PC-3 (cell line): ENCODE results near the gene PARVA. TPM values are rescaled to one million over a fixed set of nuclear protein-coding genes. Genes with fewer than 3 reads are reported as not detected.
"Not testable (repeated sequence)": the region's sequence is repeated elsewhere in the genome, so short reads cannot be mapped to it uniquely, and the experiment has no call there.

ENCODE experiments used
- ATAC-seq: fragments of 200-7000 bp; cut with Tn5 transposase; 2 replicates; pipeline ENCODE4 v1.9.1; 2020; ENCODE audit warnings: mild to moderate bottlenecking, moderate library complexity
- BruUV-seq: library from RNA; stranded (reverse); fragments of 400-500 nt; replicated peaks from 2 replicates; lab custom pipeline; 2021; lab: Mats Ljungman, UMichigan
- CTCF ChIA-PET: fragments of 300-600 bp; sonication (Branson Sonifier 250); formaldehyde crosslinking; loops from one replicate; lab custom pipeline; 2022; ENCODE audit warnings: antibody characterized with exemption; lab: Charles Lee
- POLR2A ChIA-PET: fragments of 300-600 bp; sonication (Branson Sonifier 250); formaldehyde crosslinking; loops from one replicate; lab custom pipeline; 2022; ENCODE audit warnings: antibody characterized with exemption; ENCODE audit not compliant: unreplicated experiment; lab: Charles Lee
- DNase-seq: peaks from one replicate; pipeline ENCODE4 v3.0.0-alpha.2; 2015
- H2AFZ ChIP-seq: fragments of 300-600 bp; sonication (generic); 2 replicates; pipeline ENCODE4 v1.6.0; 2016; ENCODE audit warnings: antibody characterized with exemption, low read length
- H3F3A ChIP-seq: fragments of 300-600 bp; sonication (generic); one replicate; pipeline ENCODE4 v1.6.0; 2017; ENCODE audit warnings: antibody characterized with exemption, low read length, control low read depth, mild to moderate bottlenecking; ENCODE audit not compliant: unreplicated experiment
- H3K27ac ChIP-seq: fragments of 300-600 bp; sonication (generic); 2 replicates; pipeline ENCODE4 v1.5.1; 2016; ENCODE audit warnings: mild to moderate bottlenecking, low read length
- H3K27me3 ChIP-seq: fragments of 300-600 bp; sonication (generic); 2 replicates; pipeline ENCODE4 v1.6.1; 2016; ENCODE audit warnings: low read length, mixed read lengths
- H3K36me3 ChIP-seq: fragments of 300-600 bp; sonication (generic); 2 replicates; pipeline ENCODE4 v1.6.1; 2016; ENCODE audit warnings: low read depth, mixed run types, low read length, mixed read lengths
- H3K4me1 ChIP-seq: fragments of 300-600 bp; sonication (generic); 2 replicates; pipeline ENCODE4 v1.5.1; 2016; ENCODE audit warnings: low read length; ENCODE audit not compliant: insufficient read depth
- H3K4me2 ChIP-seq: fragments of 300-600 bp; sonication (generic); 2 replicates; pipeline ENCODE4 v1.6.0; 2016; ENCODE audit warnings: low read length
- H3K4me3 ChIP-seq: fragments of 300-600 bp; sonication (generic); 2 replicates; pipeline ENCODE4 v1.5.1; 2016; ENCODE audit warnings: mild to moderate bottlenecking, low read length, mixed read lengths
- H3K79me2 ChIP-seq: fragments of 300-600 bp; sonication (generic); 2 replicates; pipeline ENCODE4 v1.6.1; 2017; ENCODE audit warnings: low read length, mixed read lengths
- H3K9ac ChIP-seq: fragments of 300-600 bp; sonication (generic); 2 replicates; pipeline ENCODE4 v1.6.0; 2016; ENCODE audit warnings: mild to moderate bottlenecking, low read length
- H3K9me2 ChIP-seq: fragments of 300-600 bp; sonication (generic); replicated peaks from 2 replicates; pipeline ENCODE4 v1.6.1; 2016; ENCODE audit warnings: mixed run types, low read length, mixed read lengths
- H3K9me3 ChIP-seq: fragments of 300-600 bp; sonication (generic); 2 replicates; pipeline ENCODE4 v1.6.1; 2016; ENCODE audit warnings: low read length, mixed read lengths
- H4K20me1 ChIP-seq: fragments of 300-600 bp; sonication (generic); 2 replicates; pipeline ENCODE4 v1.6.1; 2016; ENCODE audit warnings: low read length, mixed read lengths
- CTCF ChIP-seq: fragments of 300-600 bp; sonication (generic); conservative IDR thresholded peaks from 2 replicates; pipeline ENCODE4 v1.5.1; 2017; ENCODE audit warnings: antibody characterized with exemption, low read depth, mild to moderate bottlenecking, low read length
- EZH2 ChIP-seq: fragments of 300-600 bp; sonication (generic); IDR thresholded peaks from one replicate; pipeline ENCODE4 v1.6.1; 2017; ENCODE audit warnings: antibody characterized with exemption, mild to moderate bottlenecking, low read length; ENCODE audit not compliant: unreplicated experiment
- EZH2phosphoT487 ChIP-seq: fragments of 300-600 bp; sonication (generic); IDR thresholded peaks from 2 replicates; pipeline ENCODE4 v1.6.1; 2018; ENCODE audit warnings: mild to moderate bottlenecking, antibody characterized with exemption, low read length, borderline replicate concordance
- intact Hi-C: fragments of 100-400 bp; cut with micrococcal nuclease; formaldehyde crosslinking; loops from 2 replicates; pipeline ENCODE4 v1.9.0; 2023
- total RNA-seq: library from RNA; depleted of rRNA; stranded (reverse); fragments of >200 nt; gene quantifications from 2 replicates; pipeline ENCODE4 v1.2.3, GENCODE V29; 2014

The PARVA gene
- total RNA-seq, 1 experiment from 2014 or later = 13.5 TPM

GRCh38 chr11:12353534-12353933, 23.8 kb upstream of the PARVA start:
- ChIA-PET POLR2A (no interaction called here), CTCF (no interaction called here)
- Histone ChIP-seq H3F3A (no peaks in the 10 kb centered on the region), H3K36me3 (no peaks in the 10 kb centered on the region), H3K27me3 (no peaks in the 10 kb centered on the region), H3K79me2 (no peaks in the 10 kb centered on the region), H3K9ac (no peak overlapping the region), H4K20me1 (no peaks in the 10 kb centered on the region), H3K4me1 (no peaks in the 10 kb centered on the region), H3K4me2 (no peak overlapping the region), H3K9me3 (no peaks in the 10 kb centered on the region), H2AFZ (no peak overlapping the region), H3K4me3 (no peak overlapping the region), H3K27ac (no peak overlapping the region), H3K9me2 (no peaks in the 10 kb centered on the region)
- BruUV-seq = no TSS peak
- DNase-seq = no peak
- ATAC-seq = no peak
- TF ChIP-seq EZH2 (no peak), CTCF (no peak), EZH2phosphoT487 (no peak)
- intact Hi-C loops = no loop called here

GRCh38 chr11:12354750-12355545, 22.4 kb upstream of the PARVA start:
- H3K4me1 ChIP-seq = no peaks in the 10 kb centered on the region
- no peaks in the 10 kb centered on the region for H4K20me1 ChIP-seq
- H3K4me3 ChIP-seq = no peak overlapping the region
- ChIA-PET POLR2A (no interaction called here), CTCF (no interaction called here)
- H3K27ac ChIP-seq = no peak overlapping the region
- H3K9ac ChIP-seq = no peak overlapping the region
- H3K9me2 ChIP-seq = no peaks in the 10 kb centered on the region
- no TSS peak for BruUV-seq
- ATAC-seq (no peak), DNase-seq (no peak)
- TF ChIP-seq CTCF (no peak), EZH2 (no peak), EZH2phosphoT487 (no peak)
- intact Hi-C loops = no loop called here
- no peak overlapping the region for H3K4me2 ChIP-seq
- H3F3A ChIP-seq = no peaks in the 10 kb centered on the region
- no peaks in the 10 kb centered on the region for H3K27me3 ChIP-seq
- H3K36me3 ChIP-seq = no peaks in the 10 kb centered on the region
- no peaks in the 10 kb centered on the region for H3K79me2 ChIP-seq
- H3K9me3 ChIP-seq = no peaks in the 10 kb centered on the region
- H2AFZ ChIP-seq = no peak overlapping the region

- Histone ChIP-seq H3K9me3 (no peaks in the 10 kb centered on the region), H3K4me2 (no peak overlapping the region), H3F3A (no peaks in the 10 kb centered on the region), H3K4me3 (no peak overlapping the region), H2AFZ (no peak overlapping the region), H3K27ac (no peak overlapping the region), H3K27me3 (no peaks in the 10 kb centered on the region), H3K79me2 (no peaks in the 10 kb centered on the region), H3K4me1 (no peaks in the 10 kb centered on the region), H3K36me3 (no peaks in the 10 kb centered on the region), H4K20me1 (no peaks in the 10 kb centered on the region), H3K9ac (no peak overlapping the region), H3K9me2 (no peaks in the 10 kb centered on the region)
- ATAC-seq (no peak), DNase-seq (no peak)
- BruUV-seq = no TSS peak
- POLR2A ChIA-PET = interaction anchor here (0.6 kb wide), 1 partner anchor 56 kb away, joined by 5 read pairs; no protein-coding TSS in a partner anchor
- intact Hi-C loops = no loop called here
- CTCF ChIA-PET = no interaction called here
- TF ChIP-seq EZH2 = no peak
- no peak for TF ChIP-seq EZH2phosphoT487
- TF ChIP-seq CTCF = no peak
Measured at GRCh38 chr11:12356944-12357655, 20.3 kb upstream of the PARVA start.

- H3K4me1 ChIP-seq, H2AFZ ChIP-seq, H3K4me2 ChIP-seq, H3K4me3 ChIP-seq, CTCF ChIA-PET, H3F3A ChIP-seq, POLR2A ChIA-PET, H3K27ac ChIP-seq, H3K9me3 ChIP-seq, H3K36me3 ChIP-seq, DNase-seq, H4K20me1 ChIP-seq, BruUV-seq, intact Hi-C loops, H3K9ac ChIP-seq, H3K27me3 ChIP-seq, H3K79me2 ChIP-seq, ATAC-seq, H3K9me2 ChIP-seq: not testable (repeated sequence)
Measured at GRCh38 chr11:12357697-12358096, 19.7 kb upstream of the PARVA start.
